GM21367 (cell line): ENCODE data around the gene STYXL1.
"Not testable (repeated sequence)": the region's sequence is repeated elsewhere in the genome, so short reads cannot be mapped to it uniquely, and the experiment has no call there.

Source experiments
- ATAC-seq: cut with Tn5 transposase; IDR thresholded peaks from one replicate; pipeline ENCODE4 v1.9.1; 2021; ENCODE audit not compliant: unreplicated experiment

STYXL1 gene

DNA sequence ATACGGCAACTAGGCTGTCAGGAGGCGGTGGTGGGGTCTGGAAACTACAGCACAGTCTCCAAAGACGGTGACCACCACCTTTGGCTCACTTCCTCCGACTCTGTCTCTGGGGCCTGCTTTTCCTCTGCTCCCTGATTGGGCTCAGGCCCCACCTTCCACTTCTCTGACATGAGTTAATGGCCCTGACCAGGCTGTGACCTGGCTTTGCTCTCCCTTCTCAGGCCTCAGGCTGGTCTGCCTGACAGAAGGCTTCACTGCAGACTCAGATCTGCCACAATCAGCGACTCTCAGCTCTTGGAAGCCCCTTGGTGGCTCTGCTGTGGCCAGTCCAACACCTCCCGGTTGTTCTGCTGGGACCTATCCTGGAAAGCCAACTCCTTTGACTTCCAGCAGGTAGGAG is 7.7 kb downstream of the STYXL1 start:
- ATAC-seq, result no peak

DNA sequence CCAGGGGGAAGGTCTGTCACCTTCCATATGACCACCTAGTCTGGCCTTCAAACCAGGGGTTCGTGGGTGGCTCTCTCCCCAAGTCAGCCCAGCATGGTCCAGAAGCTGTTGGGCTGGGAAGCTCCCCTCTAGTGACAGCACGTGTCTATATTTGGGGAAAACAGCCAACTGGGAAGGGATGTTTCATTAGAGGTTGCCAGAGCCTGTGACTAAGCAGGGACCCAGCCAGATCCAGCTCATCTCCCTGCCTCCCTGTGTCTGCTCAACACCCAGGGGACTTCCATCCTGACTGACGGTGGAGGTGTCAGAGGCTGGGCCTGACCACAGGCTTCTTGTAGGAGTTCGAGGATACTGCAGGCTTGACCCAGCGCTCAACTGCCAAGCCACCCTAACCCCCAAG is 10.5 kb downstream of the STYXL1 start:
- no peak for ATAC-seq

DNA sequence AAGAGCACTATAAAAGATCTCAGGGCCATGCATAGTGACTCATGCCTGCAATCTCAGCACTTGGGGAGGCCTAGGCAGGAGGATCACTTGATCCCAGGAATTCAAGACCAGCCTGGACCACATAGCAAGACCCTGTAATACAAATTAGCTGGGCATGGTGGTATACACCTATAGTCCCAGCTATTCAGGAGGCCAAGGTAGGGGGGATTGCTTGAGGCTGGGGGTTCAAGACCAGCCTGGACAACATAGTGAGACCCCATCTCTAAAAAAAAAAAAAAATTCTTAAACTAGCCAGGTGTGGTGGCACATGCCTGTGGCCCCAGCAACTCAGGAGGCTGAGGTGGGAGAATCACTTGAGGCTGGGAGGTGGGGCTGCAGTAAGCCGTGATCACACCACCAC is 15.8 kb downstream of the STYXL1 start:
- no peak for ATAC-seq

DNA sequence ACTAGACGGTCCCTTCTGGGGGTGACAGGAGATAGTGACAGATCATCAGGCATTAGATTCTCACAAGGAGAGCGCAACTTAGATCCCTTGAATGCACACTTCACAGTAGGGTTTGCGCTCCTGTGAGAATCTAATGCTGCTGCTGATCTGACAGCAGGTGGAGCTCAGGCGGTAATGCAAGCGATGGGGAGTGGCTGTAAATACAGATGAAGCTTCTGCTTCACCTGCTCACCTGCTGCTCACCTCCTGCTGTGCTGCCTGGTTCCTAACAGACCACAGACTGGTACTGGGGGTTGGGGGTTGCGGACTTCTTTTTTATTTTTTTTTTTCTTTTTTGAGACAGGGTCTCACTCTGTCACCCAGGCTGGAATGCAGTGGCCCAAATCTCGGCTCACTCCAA is 18.1 kb downstream of the STYXL1 start:
- not testable (repeated sequence) for ATAC-seq

DNA sequence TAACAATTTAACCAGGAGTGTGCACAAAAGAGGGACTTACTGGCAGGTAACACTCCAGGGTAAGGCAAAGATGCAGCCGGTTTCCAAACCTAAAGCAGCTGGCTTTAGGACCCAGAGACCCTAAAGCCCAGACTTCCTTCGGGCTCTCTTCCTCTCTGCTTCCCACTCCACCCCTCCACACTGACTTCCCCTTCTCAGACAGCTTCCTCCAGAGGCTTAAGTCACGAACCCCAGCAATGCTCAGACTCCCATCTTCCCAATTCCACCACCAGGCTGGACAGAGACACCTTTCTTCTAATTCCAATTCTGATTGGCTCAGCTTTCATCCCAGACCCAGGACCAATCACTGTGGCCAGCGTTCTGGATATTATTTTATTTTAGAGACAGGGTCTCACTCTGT is 24.8 kb downstream of the STYXL1 start:
- ATAC-seq, result no peak

DNA sequence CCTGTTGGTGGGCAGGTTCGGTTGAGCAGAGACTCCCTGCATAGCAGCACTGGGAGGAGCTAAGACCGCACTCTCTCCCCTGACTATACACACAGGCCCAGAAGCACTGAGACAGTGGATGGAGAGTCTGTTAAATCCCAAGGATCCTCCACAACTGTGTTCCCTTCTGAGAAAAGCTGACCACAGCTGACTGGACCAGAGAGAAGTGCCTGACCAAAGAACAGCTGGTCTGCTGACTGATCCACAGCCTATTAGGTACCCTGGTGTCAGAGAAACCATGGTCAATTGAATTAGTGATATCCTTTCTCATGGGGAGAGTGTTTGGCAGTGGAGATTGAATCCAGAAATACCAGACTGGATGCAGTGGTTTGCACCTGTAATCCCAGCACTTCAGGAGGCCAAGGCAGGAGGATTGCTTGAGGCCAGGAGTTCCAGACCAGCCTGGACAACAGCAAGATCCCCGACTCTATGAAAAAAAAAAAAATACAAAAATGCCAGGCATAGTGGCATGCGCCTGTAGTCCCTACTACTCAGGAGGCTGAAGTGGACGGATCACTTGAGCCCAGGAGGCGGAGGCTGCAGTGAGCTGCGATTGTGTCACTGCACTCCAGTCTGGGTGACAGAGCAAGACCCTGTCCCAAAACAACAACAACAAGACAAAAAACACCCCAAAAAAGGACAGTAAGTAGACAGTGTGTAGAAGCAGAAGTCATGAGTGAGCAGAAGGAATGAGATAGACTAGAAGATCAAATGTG is 25.6 kb downstream of the STYXL1 start:
- ATAC-seq, result no peak

DNA sequence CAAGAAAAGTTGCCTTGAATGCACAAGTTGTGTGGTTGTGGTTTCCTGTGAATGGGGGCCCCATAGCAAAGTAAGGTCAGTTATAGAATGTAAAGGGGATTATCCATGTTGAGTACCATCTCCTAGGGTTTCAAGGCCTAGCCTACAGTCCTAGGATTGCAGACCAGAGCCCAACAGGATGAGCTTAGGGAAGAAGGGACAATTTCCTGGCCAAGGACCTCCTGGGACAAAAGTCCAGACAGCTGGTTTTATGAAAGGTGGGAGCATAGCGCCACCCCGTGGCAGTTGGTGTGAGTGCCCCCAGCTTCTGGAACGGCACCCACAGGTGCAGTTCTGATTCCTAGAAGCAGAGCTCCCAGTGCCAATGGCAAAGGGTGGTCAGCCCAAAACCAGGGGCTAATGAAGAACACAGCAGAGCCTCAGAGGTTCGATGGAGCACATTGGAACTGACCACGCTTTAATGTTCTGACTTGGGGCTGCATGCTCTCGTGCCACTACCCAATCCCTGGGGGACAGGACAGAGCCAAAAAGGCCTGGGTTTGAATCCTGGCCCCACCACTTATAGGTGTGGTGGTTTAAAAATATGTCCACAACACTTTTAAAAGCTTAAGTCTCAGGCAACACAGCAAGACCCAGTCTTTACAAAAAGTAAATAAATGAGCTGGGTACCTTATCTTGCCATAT is 27.6 kb downstream of the STYXL1 start:
- ATAC-seq, result no peak

DNA sequence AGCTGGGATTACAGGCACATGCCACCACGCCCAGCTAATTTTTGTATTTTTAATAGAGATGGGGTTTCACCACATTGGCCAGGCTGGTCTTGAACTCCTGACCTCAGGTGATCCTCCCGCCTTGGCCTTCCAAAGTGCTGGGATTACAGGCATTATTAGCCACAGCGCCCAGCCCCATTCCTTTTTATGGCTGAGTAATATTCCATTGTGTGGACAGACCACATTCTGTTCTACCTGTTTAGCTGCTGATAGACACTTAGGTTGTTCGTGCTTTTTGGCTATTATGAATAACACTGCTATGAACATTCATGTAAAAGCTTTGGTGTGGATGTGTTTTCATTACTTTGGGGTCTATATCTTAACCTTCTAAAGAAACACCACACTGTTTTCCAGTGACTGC is 29.3 kb downstream of the STYXL1 start:
- ATAC-seq, result not testable (repeated sequence)

DNA sequence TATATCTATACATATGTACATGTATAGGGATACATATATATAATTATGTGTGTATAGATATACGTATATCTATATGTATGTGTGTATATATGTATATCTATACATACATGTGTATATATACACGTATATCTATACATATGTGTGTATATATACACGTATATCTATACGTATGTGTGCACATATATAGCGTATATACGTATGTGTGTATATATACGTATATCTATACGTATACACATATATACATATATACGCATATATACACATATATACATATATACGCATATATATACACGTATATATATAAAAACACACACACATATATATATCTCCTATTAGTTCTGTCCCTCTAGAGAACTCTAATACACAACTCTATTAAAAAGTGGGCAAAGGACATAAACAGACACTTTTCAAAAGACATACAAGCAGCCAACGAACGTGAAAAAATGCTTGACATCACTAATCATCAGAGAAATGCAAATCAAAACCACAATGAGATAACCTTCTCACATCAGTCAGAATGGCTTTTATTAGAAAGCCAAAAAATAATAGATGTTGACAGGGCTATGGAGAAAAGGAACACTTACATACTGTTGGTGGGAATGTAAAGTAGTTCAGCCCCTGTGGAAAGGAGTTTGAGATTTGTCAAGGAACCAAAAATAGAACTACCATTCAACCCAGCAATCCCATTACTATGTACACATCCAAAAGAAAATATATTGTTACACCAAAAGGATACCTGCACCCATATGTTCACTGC is 31.4 kb downstream of the STYXL1 start:
- ATAC-seq, result no peak

DNA sequence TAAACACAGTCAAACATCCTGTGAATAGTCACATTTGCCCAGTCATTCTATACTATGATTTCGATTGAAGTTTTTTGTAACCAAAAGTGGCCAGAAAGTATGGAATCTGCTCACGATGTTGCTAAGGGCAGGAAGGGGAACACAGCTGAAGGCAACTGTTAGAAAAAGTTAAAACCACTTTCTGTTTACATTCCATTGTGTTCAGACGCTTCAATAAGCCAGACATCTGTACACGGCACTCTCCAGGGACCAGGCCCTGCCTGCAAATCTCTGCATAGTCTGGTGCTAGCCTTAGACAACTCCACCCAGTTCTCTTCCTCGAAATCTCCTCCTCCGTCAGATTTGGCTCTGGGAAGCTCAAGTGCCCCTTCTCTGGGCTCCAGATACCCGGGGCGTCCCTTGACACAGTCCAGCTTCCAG is 36.3 kb downstream of the STYXL1 start:
- no peak for ATAC-seq

DNA sequence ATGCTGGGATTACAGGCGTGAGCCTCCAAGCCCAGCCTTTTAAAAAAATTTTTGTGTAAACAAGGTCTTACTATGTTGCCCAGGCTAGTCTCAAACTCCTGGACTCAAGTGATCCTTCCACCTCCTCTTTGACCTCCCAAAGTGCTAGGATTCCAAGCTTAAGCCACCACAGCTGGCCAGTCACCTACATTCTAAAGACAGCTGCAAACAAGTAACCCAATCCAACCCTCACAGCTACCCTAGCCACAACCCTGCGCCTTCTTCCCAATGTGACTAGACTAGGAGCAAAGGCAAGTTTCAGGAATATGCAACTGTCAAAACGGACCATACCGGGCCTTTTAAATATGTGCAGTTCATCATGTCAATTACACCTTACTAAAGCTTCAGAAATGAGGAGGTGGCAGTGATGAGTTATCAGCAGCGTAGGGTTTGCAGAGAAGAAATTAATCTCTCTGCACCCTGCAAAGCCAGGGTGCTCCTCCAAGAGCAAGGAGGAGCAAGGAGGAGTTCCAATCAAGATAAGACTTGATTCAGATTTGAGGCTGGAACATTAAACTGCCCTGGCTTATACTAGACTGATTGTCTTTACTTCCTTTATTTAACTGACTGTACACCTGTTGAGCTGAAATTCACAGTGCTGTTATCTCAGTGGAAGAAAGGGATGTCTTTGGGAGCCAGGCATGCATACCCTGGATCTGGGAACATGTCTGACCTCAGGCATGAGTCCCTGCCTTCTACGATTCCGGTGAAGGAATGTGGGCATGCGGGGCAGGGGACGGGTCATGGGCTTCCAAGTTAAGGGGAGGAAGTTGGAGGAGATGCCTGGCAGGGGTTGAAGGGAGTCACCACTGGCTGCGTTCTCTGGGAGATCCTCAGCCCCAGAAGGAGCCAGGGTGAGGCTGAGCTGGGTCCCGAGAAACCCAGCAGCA is 37.9 kb downstream of the STYXL1 start:
- no peak for ATAC-seq

DNA sequence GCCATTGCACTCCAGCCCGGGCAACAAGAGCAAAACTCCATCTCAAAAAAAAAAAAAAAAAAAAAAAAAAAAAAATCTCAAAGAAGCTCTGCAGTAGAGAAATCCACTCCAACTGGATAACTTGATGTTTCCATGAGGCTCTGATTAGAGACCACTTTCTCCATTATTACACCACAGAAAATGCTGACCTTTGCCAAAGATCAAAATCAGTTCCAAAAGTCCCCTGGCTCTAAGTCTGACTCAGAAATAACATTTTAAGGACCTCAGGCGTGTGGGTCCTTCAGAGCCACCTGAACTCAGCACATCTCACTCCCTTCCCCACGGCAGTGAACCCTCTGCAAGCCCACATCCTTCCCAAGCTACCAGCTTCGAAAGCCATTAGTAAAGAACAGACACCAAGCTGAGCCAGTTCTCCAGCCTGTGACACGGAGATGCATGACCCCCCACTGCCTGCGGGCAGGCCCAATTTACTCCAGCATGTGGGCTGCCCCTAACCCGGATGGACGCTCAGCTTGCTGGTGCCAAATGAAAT is 39.6 kb downstream of the STYXL1 start:
- no peak for ATAC-seq

DNA sequence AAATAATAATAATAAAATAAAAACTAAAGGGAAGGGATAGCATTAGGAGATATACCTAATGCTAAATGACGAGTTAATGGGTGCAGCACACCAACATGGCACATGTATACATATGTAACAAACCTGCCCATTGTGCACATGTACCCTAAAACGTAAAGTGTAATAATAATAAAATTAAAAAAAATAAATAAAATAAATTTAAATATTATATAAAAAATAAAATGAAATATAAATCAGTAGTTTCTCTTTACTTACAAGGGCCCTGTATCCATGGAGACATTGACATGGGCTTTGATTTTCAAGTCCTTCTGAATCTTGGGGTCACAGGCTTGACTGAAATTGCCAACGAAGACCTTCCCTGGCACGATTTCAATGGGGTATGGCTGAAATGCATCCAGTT is 42.8 kb downstream of the STYXL1 start:
- ATAC-seq, result not testable (repeated sequence)

DNA sequence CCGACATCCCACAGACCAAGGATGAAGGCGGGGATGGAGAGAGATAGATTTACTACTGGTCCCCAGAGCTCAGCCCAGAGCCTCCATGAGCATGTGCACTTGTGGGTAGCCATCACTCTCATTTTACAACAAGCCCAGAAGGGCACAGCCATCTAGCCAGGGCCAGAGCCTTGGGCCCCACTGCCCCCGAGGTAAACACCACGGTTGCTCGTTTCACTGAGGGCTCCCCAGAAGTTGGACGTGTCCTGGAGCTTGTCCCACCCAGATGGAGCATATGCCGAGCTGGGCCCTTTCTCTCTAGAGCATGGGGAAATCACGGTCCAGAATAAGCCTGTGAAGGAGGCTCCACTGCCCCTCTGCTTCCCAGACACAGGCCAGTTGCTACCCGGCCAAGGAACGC is 44.4 kb downstream of the STYXL1 start:
- ATAC-seq, result no peak

DNA sequence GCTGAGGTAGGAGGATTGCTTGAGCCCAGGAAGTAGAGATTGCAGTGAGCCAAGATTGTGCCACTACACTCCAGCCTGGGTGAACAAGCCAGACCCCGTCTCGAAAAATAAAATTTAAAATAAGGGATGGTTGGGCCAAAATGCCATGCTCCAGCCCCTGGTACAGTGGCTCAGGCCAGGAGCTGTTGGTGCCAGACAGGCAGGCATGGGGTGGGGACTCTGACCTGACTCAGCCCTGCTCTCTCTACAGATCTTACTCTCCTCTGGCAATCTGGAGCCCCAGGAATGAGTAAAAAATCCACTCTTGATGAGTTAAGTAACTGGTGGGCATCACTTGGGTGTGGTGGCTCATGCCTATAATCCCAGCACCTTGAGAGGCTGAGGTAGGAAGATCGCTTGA is 45.0 kb downstream of the STYXL1 start:
- no peak for ATAC-seq

DNA sequence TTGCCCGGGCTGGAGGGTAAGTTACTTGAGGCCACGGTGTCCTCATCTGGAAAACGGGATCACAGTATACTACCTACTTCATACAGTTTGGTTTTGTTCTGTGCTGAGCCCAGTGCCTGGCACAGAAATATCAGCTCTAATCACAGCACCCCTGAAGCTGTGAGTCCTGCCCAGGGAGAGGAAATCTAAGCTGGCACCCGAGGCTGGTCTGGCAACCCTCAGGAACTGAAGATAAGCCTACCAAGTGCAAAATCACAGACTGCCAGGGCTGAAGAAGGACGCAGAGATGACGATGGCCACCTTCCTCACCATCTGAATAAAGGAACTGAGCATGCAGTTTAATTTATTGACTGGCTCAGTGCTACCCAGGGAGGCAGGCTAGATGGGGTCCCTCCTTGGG is 45.7 kb downstream of the STYXL1 start:
- ATAC-seq, result no peak

DNA sequence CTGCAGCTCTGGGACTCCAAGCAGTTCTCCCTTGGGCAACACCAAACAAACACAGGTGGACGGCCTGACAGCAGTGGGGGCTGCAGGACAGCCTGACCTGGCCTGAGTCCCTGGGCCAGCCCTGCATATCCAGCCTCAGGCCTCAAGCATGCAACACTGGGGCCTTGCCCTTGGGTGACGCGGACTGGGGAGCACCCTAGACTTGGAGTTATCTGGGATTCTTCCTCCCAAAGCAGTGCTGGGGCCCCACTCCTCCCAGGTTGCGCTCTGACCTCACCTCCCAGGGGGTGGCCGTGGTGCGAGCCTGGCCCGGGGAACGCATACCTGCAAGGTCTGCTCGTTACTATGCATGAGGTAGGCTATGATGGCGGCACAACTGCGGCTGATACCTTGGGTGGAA is 47.2 kb downstream of the STYXL1 start:
- no peak for ATAC-seq

DNA sequence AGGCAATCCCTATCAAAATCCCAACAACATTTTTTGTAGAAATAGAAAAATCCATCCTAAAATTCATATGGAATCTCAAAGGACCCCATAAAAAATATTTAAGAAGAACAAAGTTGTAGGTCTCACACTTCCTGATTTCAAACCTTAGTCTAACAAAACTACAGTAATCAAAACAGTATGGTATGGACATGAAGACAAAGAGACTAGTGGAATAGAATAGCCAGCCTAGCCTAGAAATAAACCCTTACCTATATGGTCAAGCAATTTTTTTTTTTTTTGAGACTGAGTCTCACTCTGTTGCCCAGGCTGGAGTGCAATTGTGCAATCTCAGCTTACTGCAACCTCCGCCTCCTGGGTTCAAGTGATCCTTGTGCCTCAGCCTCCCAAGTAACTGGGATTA is 49.8 kb downstream of the STYXL1 start:
- ATAC-seq, result no peak

DNA sequence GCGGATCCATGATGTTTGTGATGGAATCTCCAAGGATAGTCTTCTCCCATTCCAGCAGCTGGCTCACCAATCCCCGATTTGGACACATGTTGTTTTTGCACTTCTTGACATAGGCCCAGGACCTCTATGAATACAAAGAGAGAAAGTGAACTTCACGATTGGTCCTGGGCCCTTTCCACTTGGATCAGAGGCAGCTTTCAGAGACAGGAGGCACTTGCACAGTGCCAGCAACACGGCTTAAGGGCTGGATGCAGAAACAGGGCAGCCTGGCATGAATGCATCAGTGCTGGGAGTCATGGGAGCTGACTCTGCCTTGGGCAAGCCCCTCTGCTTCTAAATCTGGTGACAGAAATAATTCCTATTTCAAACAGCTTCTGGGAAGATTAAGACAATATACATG is 51.3 kb downstream of the STYXL1 start:
- no peak for ATAC-seq

DNA sequence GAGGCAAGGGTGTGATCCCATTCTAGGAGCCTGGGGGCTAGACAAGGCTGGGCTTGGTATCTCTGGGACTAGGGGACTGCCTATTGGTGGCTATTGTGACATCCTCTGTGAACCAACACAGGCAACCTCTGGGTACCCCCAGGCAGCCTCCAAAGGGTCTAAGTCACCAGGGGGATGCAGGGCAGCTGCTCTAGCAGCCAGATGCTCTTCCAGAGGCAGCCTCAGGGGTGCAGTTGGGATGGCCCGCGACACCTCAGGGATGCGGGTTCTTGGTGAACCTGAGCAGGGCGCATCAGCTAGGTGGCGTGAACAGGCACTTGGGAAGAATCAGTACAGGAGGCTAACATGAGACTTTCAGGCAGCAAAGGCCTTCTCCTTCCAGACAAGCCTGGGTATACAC is 51.8 kb downstream of the STYXL1 start:
- ATAC-seq, result no peak

DNA sequence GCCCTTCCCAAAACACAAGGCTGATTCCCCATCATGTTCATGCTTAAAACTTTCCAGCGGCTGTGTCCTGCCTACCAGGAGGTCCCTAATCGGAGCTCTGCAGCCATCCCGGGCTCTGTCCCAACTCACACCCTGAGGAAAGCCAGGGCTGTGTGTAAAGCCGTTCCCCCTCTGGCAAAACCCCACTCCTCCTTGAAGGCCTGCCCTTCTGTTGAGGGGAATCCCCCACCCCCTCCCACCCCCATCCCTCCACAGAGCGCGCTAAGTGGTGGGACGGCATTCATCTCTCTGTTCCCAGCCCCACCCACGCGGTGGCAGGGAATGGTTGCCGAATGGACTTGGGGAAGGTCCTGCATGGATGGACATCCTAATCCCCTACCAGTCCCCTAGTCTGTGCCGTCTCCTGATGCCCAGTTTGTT is 52.7 kb downstream of the STYXL1 start:
- no peak for ATAC-seq
